ENCODE measurements around the gene TMEM117. TPM values are rescaled to one million over a fixed set of nuclear protein-coding genes. Genes with fewer than 3 reads are reported as not detected.
"Not testable (repeated sequence)": the region's sequence is repeated elsewhere in the genome, so short reads cannot be mapped to it uniquely, and the experiment has no call there.

Gene TMEM117
- total RNA-seq, 2 donors from 2014 or later, result 0.79 to 1.4 TPM

DNA sequence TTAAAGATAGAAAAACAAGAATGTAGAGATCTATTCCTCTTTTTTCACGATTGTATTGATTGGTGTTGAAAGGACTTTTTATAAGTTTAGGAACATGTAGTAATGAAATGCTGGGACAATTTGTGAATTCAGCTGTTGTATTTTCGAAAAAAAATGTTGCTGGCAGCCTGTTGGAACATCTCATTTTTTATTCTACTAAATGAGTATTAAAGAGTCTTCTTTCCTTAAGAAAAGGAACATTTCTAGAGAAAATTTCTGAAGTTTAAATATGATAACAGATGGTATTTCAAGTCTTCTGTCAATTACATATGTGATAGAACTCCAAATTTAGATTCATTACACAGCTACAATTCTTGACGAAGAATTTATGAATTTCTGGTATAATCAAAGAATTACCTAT lies 189.6 kb downstream of the TMEM117 start:
- no peak overlapping the region for H3K4me3 ChIP-seq (ENCODE audit: low read length)
- H3K36me3 Mint-ChIP-seq (ENCODE audit: low read depth), result no peaks in the 10 kb centered on the region
- TF ChIP-seq, protein P1, sequence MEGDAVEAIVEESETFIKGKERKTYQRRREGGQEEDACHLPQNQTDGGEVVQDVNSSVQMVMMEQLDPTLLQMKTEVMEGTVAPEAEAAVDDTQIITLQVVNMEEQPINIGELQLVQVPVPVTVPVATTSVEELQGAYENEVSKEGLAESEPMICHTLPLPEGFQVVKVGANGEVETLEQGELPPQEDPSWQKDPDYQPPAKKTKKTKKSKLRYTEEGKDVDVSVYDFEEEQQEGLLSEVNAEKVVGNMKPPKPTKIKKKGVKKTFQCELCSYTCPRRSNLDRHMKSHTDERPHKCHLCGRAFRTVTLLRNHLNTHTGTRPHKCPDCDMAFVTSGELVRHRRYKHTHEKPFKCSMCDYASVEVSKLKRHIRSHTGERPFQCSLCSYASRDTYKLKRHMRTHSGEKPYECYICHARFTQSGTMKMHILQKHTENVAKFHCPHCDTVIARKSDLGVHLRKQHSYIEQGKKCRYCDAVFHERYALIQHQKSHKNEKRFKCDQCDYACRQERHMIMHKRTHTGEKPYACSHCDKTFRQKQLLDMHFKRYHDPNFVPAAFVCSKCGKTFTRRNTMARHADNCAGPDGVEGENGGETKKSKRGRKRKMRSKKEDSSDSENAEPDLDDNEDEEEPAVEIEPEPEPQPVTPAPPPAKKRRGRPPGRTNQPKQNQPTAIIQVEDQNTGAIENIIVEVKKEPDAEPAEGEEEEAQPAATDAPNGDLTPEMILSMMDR (conservative IDR thresholded peaks at IDR 0.05), result no peak
- WGBS, 2 experiments (ENCODE audit: insufficient coverage in 1 of 2, insufficient read length in 1 of 2), result 83% methylated on average over 1 of the region's 3 CpGs; no CpG with 5 or more reads in 1 of the 2 experiments
- no peak overlapping the region for H3K27ac Mint-ChIP-seq
- H3K9me3 ChIP-seq (ENCODE audit: control insufficient read depth, low read length), result peaks cover 4% of the 10 kb centered on the region
- no peaks in the 10 kb centered on the region for H3K27me3 ChIP-seq (ENCODE audit: control insufficient read depth, insufficient read depth, low read length, poor library complexity, severe bottlenecking)
- no peaks in the 10 kb centered on the region for H3K4me1 ChIP-seq (ENCODE audit: control insufficient read depth, insufficient read depth, low read length)
- H3K27me3 Mint-ChIP-seq (ENCODE audit: insufficient read depth), result no peaks in the 10 kb centered on the region
- H3K4me3 Mint-ChIP-seq, result no peak overlapping the region
- H3K36me3 ChIP-seq (ENCODE audit: control insufficient read depth, insufficient read depth, low read length), result no peaks in the 10 kb centered on the region
- H3K9me3 Mint-ChIP-seq, result peaks cover 3% of the 10 kb centered on the region
- DNase-seq, result no peak
- H3K27ac ChIP-seq (ENCODE audit: low read depth, low read length), result no peak overlapping the region
- H3K9ac ChIP-seq (ENCODE audit: extremely low read depth, low read length, poor library complexity, severe bottlenecking), result no peak overlapping the region
- no peaks in the 10 kb centered on the region for H3K4me1 Mint-ChIP-seq

DNA sequence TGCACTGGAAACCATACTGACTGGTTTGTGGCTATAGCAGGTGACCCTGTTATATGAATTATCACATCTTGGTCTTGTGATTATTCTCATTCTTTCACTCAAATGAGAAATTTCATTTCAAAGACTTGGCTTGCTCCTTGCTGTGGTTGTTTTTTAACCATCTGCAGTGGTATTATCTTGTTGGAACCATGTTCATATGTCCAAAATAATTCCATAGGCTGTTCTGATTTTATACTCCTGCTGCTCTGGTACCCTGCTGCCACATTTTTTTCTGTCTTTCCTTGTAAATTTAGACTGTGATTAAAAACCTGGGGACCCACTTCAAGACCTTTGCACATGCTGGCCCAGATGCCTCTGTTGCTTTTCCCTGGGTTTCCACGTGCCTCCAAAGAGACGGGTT lies 190.2 kb downstream of the TMEM117 start:
- Mint-ChIP-seq H3K36me3 (ENCODE audit: low read depth) (no peaks in the 10 kb centered on the region), H3K27ac (no peak overlapping the region), H3K4me1 (no peaks in the 10 kb centered on the region), H3K27me3 (ENCODE audit: insufficient read depth) (no peaks in the 10 kb centered on the region), H3K9me3 (peaks cover 5% of the 10 kb centered on the region), H3K4me3 (no peak overlapping the region)
- Histone ChIP-seq H3K27ac (ENCODE audit: low read depth, low read length) (no peak overlapping the region), H3K9me3 (ENCODE audit: control insufficient read depth, low read length) (peaks cover 9% of the 10 kb centered on the region), H3K4me1 (ENCODE audit: control insufficient read depth, insufficient read depth, low read length) (no peaks in the 10 kb centered on the region), H3K27me3 (ENCODE audit: control insufficient read depth, insufficient read depth, low read length, poor library complexity, severe bottlenecking) (no peaks in the 10 kb centered on the region), H3K9ac (ENCODE audit: extremely low read depth, low read length, poor library complexity, severe bottlenecking) (no peak overlapping the region), H3K4me3 (ENCODE audit: low read length) (no peak overlapping the region), H3K36me3 (ENCODE audit: control insufficient read depth, insufficient read depth, low read length) (no peaks in the 10 kb centered on the region)
- 88 to 90% methylated on average over 2 of the region's 2 CpGs for WGBS, 2 experiments (ENCODE audit: insufficient coverage in 1 of 2, insufficient read length in 1 of 2)
- TF ChIP-seq, protein P1 (conservative IDR thresholded peaks at IDR 0.05), result no peak
- DNase-seq, result no peak

DNA sequence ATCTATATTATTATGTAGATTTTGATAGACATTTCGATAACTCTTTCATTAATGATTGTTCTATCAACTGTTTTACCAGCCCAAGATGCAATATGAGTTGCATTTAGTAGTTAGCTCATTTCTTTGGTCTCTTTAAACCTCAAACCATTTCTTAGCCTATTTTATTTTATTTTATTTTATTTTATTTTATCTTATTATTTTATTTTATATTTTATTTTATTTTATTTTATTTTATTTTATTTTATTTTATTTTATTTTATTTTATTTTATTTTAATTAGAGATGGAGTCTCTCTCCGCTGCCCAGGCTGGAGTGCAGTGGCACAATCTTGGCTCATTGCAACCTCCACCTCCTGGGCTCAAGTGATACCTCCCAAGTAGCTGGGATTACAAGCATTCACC lies 191.0 kb downstream of the TMEM117 start:
- peaks cover 17% of the 10 kb centered on the region for H3K9me3 ChIP-seq (ENCODE audit: control insufficient read depth, low read length)
- not testable (repeated sequence) for H3K27ac ChIP-seq (ENCODE audit: low read depth, low read length); H3K4me3 ChIP-seq (ENCODE audit: low read length); H3K36me3 Mint-ChIP-seq (ENCODE audit: low read depth); H3K27me3 ChIP-seq (ENCODE audit: control insufficient read depth, insufficient read depth, low read length, poor library complexity, severe bottlenecking); H3K4me1 ChIP-seq (ENCODE audit: control insufficient read depth, insufficient read depth, low read length); H3K27ac Mint-ChIP-seq; H3K36me3 ChIP-seq (ENCODE audit: control insufficient read depth, insufficient read depth, low read length); H3K4me3 Mint-ChIP-seq; DNase-seq; H3K4me1 Mint-ChIP-seq; H3K9ac ChIP-seq (ENCODE audit: extremely low read depth, low read length, poor library complexity, severe bottlenecking); H3K27me3 Mint-ChIP-seq (ENCODE audit: insufficient read depth)
- peaks cover 11% of the 10 kb centered on the region for H3K9me3 Mint-ChIP-seq
- WGBS, 2 experiments (ENCODE audit: insufficient coverage in 1 of 2, insufficient read length in 1 of 2), result 100% methylated on average over 1 of the region's 2 CpGs; no CpG with 5 or more reads in 1 of the 2 experiments

DNA sequence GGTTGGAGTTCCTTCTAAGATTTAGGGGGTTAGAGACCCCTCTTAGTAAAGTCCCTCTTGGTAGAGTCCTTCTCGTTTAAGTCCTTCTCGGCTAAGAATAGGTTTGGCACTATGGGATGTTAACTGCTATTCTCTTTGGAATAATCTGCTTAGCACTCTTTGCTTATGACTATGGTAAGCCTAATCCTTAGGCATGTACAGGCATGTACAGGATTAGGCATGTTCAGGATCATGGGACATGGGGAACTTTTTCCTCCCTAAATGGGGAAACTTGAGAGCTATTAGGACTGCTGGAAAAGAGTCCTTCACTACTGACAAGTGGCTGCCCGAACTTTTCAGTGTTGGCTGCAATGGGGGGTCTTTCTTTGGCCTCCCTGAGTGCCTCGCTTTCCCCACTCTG lies 193.3 kb downstream of the TMEM117 start:
- Histone ChIP-seq H3K27me3 (ENCODE audit: control insufficient read depth, insufficient read depth, low read length, poor library complexity, severe bottlenecking) (no peaks in the 10 kb centered on the region), H3K4me1 (ENCODE audit: control insufficient read depth, insufficient read depth, low read length) (no peaks in the 10 kb centered on the region), H3K4me3 (ENCODE audit: low read length) (no peak overlapping the region), H3K27ac (ENCODE audit: low read depth, low read length) (no peak overlapping the region), H3K36me3 (ENCODE audit: control insufficient read depth, insufficient read depth, low read length) (no peaks in the 10 kb centered on the region), H3K9ac (ENCODE audit: extremely low read depth, low read length, poor library complexity, severe bottlenecking) (no peak overlapping the region), H3K9me3 (ENCODE audit: control insufficient read depth, low read length) (peaks cover 22% of the 10 kb centered on the region)
- H3K4me1 Mint-ChIP-seq, result no peaks in the 10 kb centered on the region
- DNase-seq, result no peak
- H3K4me3 Mint-ChIP-seq, result no peak overlapping the region
- peaks cover 18% of the 10 kb centered on the region for H3K9me3 Mint-ChIP-seq
- WGBS, 2 experiments (ENCODE audit: insufficient coverage in 1 of 2, insufficient read length in 1 of 2), result 87 to 89% methylated on average over 2 to 4 of the region's 4 CpGs
- no peak overlapping the region for H3K27ac Mint-ChIP-seq
- no peaks in the 10 kb centered on the region for H3K36me3 Mint-ChIP-seq (ENCODE audit: low read depth)
- TF ChIP-seq, protein P1 (conservative IDR thresholded peaks at IDR 0.05), result no peak
- no peaks in the 10 kb centered on the region for H3K27me3 Mint-ChIP-seq (ENCODE audit: insufficient read depth)

Measured in endodermal cell (in vitro differentiated cells).